Occipital lobe (tissue), 2 donors: ENCODE results near the gene EML6. TPM values are rescaled to one million over a fixed set of nuclear protein-coding genes. Genes with fewer than 3 reads are reported as not detected.

Source experiments
- DNase-seq: peaks from one replicate; lab custom pipeline; 2025; lab: John Stamatoyannopoulos, UW
- total RNA-seq: library from RNA; depleted of rRNA; stranded (reverse); fragments of >200 nt; gene quantifications from one replicate; pipeline ENCODE4 v1.2.3, GENCODE V29; 2014

Gene EML6
- total RNA-seq, 1 donor from 2014 or later, result 12.9 TPM

- DNase-seq, result no peak
These were observed 16.8 kb upstream of the EML6 start for GRCh38 chr2:54706622-54707021.

GRCh38 chr2:54708584-54709335 lies 14.7 kb upstream of the EML6 start:
- no peak for DNase-seq

- no peak for DNase-seq
These were observed 14.1 kb upstream of the EML6 start for GRCh38 chr2:54709336-54709809.

- no peak for DNase-seq
These were observed 13.2 kb upstream of the EML6 start for GRCh38 chr2:54710216-54710615.

GRCh38 chr2:54712516-54712915 lies 10.9 kb upstream of the EML6 start:
- DNase-seq, result no peak

GRCh38 chr2:54714996-54715395 lies 8.5 kb upstream of the EML6 start:
- no peak for DNase-seq

- no peak for DNase-seq
These were observed 7.1 kb upstream of the EML6 start for GRCh38 chr2:54716375-54716774.

GRCh38 chr2:54720563-54720962 lies 2.9 kb upstream of the EML6 start:
- DNase-seq, result no peak

- no peak for DNase-seq
These were observed 821 bp upstream of the EML6 start for GRCh38 chr2:54722641-54723040.

GRCh38 chr2:54723996-54724559 lies 616 bp downstream of the EML6 start:
- no peak for DNase-seq

- peak; percentile 22 for DNase-seq
These were observed 1.3 kb downstream of the EML6 start for GRCh38 chr2:54724560-54725342.

- DNase-seq, result no peak
These were observed 2.1 kb downstream of the EML6 start for GRCh38 chr2:54725343-54726099.

GRCh38 chr2:54726431-54726830 lies 3.0 kb downstream of the EML6 start:
- DNase-seq, result no peak

GRCh38 chr2:54726940-54727339 lies 3.5 kb downstream of the EML6 start:
- no peak for DNase-seq

GRCh38 chr2:54728669-54729120 lies 5.2 kb downstream of the EML6 start:
- DNase-seq, result peak; percentile 18

- DNase-seq, result no peak
These were observed 12.2 kb downstream of the EML6 start for GRCh38 chr2:54735636-54736035.

- no peak for DNase-seq
These were observed 14.8 kb downstream of the EML6 start for GRCh38 chr2:54738281-54738680.

- DNase-seq, result no peak
These were observed 16.9 kb downstream of the EML6 start for GRCh38 chr2:54740333-54740732.

GRCh38 chr2:54741250-54741649 lies 17.8 kb downstream of the EML6 start:
- DNase-seq, result no peak

- no peak for DNase-seq
These were observed 26.6 kb downstream of the EML6 start for GRCh38 chr2:54750040-54750439.

GRCh38 chr2:54752439-54752838 lies 29.0 kb downstream of the EML6 start:
- DNase-seq, result no peak
